BE2C (cell line): ENCODE results near the gene MALT1.

Source experiments
- DNase-seq: peaks from one replicate; pipeline ENCODE4 v3.0.0-alpha.2; 2020
- H3K27me3 ChIP-seq: fragments of 250-450 bp; sonication (Bioruptor Pico); 2 replicates; pipeline ENCODE4 v1.5.1; 2020; ENCODE audit warnings: mild to moderate bottlenecking
- H3K36me3 ChIP-seq: fragments of 250-450 bp; sonication (Bioruptor Pico); 2 replicates; pipeline ENCODE4 v1.5.1; 2020; ENCODE audit warnings: mild to moderate bottlenecking
- H3K4me1 ChIP-seq: fragments of 250-450 bp; sonication (Bioruptor Pico); 2 replicates; pipeline ENCODE4 v1.5.1; 2020
- H3K4me3 ChIP-seq: 2 replicates; pipeline ENCODE4 v1.5.1; 2011; ENCODE audit warnings: low read depth, low read length
- H3K9me3 ChIP-seq: fragments of 250-450 bp; sonication (Bioruptor Pico); 2 replicates; pipeline ENCODE4 v1.5.1; 2020
- TF ChIP-seq, protein P1 (sequence below): IDR thresholded peaks from 2 replicates; pipeline ENCODE4 v1.5.1; 2012; ENCODE audit warnings: mild to moderate bottlenecking, low read depth, low read length

Gene MALT1

DNA sequence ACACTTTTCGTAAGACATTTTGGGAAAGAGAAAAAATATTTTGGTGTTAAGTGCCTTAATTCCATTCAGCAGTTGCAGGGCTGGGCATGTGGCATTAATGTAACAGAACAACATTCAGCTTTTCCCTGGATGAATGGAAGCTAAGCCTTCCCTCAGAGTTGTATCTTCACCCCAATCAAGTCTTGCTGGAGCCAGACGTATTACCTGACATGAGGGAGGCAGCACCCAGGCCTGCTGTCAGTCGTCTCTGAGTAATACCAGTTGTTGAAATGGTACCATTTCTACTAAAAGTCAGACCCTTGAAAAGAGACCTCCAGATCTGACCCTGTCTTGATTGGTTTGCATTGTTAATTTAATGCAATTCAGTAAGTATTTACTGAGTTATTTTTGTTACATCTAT lies 57.5 kb downstream of the MALT1 start:
- Histone ChIP-seq H3K36me3 (no peaks in the 10 kb centered on the region), H3K4me1 (no peaks in the 10 kb centered on the region), H3K4me3 (no peak overlapping the region), H3K9me3 (no peaks in the 10 kb centered on the region), H3K27me3 (no peaks in the 10 kb centered on the region)
- peak; percentile 7 for DNase-seq
- TF ChIP-seq, protein P1, sequence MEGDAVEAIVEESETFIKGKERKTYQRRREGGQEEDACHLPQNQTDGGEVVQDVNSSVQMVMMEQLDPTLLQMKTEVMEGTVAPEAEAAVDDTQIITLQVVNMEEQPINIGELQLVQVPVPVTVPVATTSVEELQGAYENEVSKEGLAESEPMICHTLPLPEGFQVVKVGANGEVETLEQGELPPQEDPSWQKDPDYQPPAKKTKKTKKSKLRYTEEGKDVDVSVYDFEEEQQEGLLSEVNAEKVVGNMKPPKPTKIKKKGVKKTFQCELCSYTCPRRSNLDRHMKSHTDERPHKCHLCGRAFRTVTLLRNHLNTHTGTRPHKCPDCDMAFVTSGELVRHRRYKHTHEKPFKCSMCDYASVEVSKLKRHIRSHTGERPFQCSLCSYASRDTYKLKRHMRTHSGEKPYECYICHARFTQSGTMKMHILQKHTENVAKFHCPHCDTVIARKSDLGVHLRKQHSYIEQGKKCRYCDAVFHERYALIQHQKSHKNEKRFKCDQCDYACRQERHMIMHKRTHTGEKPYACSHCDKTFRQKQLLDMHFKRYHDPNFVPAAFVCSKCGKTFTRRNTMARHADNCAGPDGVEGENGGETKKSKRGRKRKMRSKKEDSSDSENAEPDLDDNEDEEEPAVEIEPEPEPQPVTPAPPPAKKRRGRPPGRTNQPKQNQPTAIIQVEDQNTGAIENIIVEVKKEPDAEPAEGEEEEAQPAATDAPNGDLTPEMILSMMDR = no peak

DNA sequence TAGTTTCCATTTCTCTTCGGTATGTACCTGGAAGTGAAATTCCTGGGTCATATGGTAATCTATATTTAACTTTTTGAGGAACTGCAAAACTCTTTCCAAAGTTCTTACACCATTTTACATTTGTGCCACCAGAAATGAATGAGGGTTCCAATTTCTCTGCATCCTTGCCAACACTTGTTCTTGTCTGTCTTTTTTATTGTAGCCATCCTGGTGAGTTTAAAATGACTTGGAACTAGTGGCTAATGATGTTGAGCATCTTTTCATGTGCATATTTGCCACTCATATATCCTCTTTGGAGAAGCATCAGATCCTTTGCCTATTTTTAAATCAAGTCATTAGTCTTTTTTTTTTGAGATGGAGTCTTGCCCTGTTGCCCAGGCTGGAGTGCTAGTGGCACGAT lies 59.4 kb downstream of the MALT1 start:
- TF ChIP-seq, protein P1 = no peak
- no peak overlapping the region for H3K4me3 ChIP-seq
- DNase-seq = no peak
- H3K36me3 ChIP-seq = no peaks in the 10 kb centered on the region
- no peaks in the 10 kb centered on the region for H3K4me1 ChIP-seq
- no peaks in the 10 kb centered on the region for H3K27me3 ChIP-seq
- no peaks in the 10 kb centered on the region for H3K9me3 ChIP-seq

DNA sequence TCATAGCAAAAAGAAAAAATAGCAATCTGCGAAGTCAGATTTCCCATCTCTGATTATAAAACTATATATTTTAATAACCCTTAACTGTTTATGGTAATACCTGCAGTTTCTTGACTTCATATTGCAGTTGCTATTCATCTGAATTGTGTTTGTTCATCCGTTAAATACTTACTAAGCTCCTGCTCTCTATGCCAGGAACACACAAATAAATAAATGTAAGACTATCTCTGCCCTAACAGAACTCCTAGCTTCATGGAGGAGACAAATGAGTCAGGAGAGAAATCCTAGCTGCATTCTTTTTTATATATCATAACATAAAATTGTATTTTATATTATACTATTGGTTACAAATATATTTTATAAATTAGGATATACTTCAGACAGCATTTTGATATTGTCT lies 61.2 kb downstream of the MALT1 start:
- H3K4me3 ChIP-seq = no peak overlapping the region
- H3K36me3 ChIP-seq = no peaks in the 10 kb centered on the region
- TF ChIP-seq, protein P1 = no peak
- H3K9me3 ChIP-seq = no peaks in the 10 kb centered on the region
- DNase-seq = no peak
- H3K4me1 ChIP-seq = no peaks in the 10 kb centered on the region
- no peaks in the 10 kb centered on the region for H3K27me3 ChIP-seq

DNA sequence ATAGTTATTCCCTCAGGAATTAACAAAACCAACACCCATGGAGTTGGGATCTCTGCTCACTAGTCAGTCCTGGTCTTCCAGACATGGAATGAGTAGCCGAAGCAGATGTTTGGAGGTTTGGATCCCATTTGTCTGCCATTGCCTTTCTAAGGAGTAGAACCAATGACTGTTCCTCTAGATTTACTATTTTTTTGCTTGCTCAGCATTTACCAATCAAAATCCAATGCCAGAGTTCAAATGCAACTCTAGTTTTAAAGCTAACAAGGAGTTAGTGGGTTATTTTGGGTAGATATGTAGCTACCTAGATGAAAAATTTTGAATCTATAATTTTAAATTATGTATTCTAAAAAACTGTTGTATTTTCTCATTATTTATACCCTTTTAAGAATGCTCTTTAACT lies 62.6 kb downstream of the MALT1 start:
- no peaks in the 10 kb centered on the region for H3K9me3 ChIP-seq
- H3K4me1 ChIP-seq = no peaks in the 10 kb centered on the region
- TF ChIP-seq, protein P1 = no peak
- H3K36me3 ChIP-seq = no peaks in the 10 kb centered on the region
- no peak overlapping the region for H3K4me3 ChIP-seq
- DNase-seq = no peak
- no peaks in the 10 kb centered on the region for H3K27me3 ChIP-seq

DNA sequence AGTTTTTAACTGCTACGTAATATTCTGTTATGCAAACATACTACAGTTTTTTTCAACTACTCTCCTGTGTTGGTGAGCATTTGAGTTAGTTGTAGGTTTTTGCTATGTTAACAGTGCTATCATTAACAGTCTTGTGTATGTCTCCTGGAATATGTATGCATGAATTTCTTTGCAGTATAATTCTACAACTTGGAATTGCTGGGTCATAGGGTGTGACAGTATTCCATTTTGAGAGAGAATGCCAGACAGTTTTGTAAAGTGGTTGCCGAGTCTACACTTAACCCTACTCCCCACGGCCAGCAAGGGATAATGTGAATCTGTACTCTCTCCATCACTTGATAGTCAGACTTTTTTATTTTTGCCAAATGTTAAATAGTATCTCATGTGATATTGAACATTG lies 67.1 kb downstream of the MALT1 start:
- no peaks in the 10 kb centered on the region for H3K27me3 ChIP-seq
- TF ChIP-seq, protein P1 = no peak
- no peaks in the 10 kb centered on the region for H3K36me3 ChIP-seq
- no peak overlapping the region for H3K4me3 ChIP-seq
- H3K9me3 ChIP-seq = no peaks in the 10 kb centered on the region
- H3K4me1 ChIP-seq = no peaks in the 10 kb centered on the region
- DNase-seq = no peak

DNA sequence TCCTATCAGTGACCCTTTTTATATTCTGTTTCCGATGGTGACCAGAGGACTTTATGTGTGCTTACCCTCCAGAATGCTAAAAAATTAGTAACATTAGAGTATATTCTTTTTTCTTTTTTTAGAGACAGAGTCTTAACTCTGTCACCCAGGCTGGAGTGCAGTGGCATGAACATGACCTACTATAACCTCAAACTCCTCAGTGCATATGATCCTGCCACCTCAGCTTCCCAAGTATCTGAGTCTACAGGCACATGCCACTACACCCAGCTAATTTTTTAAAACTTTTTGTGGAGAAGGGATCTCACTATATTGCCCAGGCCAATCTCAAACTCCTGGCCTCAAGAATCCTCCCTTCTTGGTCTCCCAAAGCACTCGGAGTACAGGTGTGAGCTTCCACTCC lies 74.6 kb downstream of the MALT1 start:
- TF ChIP-seq, protein P1 = no peak
- no peaks in the 10 kb centered on the region for H3K36me3 ChIP-seq
- no peak overlapping the region for H3K4me3 ChIP-seq
- DNase-seq = no peak
- H3K4me1 ChIP-seq = no peaks in the 10 kb centered on the region
- no peaks in the 10 kb centered on the region for H3K9me3 ChIP-seq
- H3K27me3 ChIP-seq = no peaks in the 10 kb centered on the region
